KBM-7 (cell line): ENCODE results near the gene EDRF1.
"Not testable (repeated sequence)": the region's sequence is repeated elsewhere in the genome, so short reads cannot be mapped to it uniquely, and the experiment has no call there.

Experiments used
- DNase-seq: peaks from one replicate; pipeline ENCODE4 v3.0.0-alpha.2; 2015
- in situ Hi-C: fragments of 300-500 bp; cut with MboI; formaldehyde crosslinking; loops from 2 replicates; pipeline ENCODE4 v1.14.3; 2020; ENCODE audit warnings: low sequenced_read_pairs, low pct_unique_long_range_greater_than_20kb, mixed read lengths

Gene EDRF1

DNA sequence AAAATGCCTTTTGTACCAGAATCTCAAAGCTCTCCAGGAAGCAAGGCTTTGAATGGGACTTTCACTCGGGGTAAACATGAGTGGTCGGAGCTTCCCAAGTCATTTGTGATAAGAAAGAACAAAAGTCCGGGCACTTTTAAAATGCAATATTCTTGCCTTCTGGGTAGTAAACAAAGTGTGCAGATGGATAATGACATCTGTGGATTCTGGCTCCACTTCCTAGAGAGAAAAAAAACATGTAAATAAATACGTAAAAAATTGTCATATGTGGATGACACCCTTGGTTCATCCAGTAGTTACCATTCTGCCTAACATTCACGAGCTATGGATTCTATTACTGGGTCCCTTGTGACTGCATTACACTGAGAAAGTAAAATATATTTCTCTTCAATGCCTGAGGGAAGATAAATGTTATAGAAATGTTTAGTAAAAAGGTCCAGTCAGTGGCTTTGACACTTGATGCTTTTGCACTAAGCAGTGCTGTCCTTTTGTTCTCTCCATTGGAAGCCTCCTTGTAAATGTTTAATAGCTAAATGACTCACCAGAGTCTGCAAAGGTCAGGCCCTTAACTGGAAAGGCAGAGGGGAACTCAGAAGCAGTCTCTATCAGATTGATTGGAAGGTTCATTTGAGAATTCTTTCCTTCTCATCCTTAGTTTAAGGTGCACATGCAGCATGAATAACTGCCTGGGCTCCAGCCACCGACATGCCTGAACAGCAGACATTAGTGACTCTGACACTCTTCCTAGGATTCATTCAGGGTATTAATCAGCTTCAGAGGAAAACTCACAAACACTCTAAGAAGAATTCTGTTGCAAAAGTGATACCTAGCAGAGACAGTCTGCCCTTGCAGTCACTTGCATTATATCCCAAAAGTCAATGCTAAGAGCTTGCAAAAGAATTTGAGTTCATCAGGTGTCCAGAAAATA lies 11.7 kb upstream of the EDRF1 start:
- no peak for DNase-seq

DNA sequence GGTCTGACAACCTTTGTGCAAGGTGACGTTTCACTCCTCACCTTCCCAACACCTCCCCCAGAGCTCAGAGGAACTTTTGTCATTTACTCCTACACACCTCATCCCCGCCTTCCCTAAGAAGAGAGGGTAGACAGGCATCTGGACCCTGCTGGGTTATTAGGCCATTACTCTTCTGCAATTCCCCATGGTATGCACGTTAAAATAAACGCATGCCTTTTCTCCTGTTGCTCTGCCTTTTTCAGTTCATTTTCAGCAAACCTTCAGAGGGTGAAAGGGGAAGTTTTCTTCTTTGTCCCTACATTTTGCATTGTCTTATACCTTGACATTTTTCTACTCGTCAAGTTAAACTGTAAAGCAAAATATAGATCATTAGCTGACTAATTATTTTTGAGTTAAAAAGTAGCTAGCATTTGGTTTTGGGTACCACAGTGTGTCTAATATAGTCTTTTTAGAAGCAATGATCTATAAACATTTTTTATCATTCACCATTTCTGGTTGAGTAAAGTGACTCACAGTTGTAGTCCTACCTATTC lies 10.5 kb upstream of the EDRF1 start:
- in situ Hi-C loops = no loop called here
- no peak for DNase-seq

More for the DNA sequence above, 11.7 kb upstream of the EDRF1 start:
- in situ Hi-C loops = no loop called here

DNA sequence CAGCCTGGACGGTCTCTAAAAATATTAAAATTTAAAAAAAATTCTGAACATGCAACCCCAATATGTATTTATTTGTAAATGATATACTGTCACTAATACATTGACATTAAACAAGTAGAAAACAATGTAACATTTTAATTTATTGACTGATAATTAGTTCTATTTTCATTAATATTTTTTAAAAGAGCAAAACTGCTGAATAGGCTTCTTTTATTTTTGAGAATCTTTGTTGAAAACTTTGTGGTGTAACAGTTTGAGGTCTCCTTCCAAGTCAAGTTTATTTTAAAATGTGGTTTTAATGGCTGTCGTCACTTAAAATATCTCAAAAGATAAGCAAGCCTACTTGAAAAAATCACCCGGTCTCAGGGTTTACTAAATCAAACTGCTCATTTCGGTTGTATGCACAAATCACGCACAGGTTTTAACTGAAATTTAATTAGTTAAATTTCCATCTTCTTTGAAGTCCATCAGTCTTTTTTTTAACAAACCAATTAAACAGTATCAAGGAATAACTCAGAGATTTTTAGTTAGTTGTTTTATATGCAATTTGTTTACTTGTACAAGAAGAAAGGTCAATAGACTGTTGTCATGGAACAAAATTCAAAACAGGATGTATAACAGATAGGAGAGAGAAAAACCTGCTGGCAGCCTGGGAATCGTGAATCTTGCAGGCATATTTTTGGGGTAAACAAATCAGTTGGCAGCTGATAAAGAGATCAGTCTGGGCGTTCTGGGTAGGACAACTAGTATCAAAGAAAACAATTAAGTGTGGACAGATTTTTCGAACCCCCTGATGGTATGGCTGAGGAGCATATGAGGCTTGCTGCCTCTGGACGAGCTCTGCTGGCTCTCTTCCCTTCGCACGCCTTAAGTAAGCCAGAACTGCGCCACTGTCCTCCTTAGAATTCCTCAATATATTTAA lies 9.7 kb upstream of the EDRF1 start:
- DNase-seq = no peak
- in situ Hi-C loops = no loop called here

DNA sequence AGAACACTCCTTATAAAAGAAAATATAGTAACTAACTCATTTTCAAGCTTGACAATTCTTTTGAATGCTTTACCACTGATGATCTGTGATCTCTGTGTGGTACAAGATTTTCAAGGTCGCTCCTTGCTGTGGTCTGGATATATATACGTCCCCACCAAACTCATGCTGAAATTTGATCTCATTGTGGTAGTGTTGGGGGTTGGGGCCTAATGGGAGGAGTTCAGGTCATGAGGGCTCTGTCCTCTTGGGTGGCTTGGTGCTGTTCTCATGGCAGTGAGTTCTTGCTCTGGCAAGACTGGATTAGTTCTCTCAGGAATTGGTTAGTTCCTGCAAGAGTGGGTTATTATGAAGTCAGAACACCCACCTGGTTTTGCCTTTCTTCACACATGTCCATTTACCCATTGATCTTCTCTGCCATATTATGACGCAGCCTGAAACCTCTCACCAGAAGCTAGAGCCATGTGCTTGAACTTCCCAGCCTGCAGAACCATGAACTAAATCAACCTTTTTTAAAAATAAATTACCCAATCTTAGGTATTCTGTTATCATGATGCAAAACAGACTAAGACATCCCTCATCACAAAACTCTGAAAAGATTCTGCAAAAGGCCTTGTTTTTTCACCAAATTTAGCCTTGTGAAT lies 8.3 kb upstream of the EDRF1 start:
- in situ Hi-C loops = no loop called here
- no peak for DNase-seq

DNA sequence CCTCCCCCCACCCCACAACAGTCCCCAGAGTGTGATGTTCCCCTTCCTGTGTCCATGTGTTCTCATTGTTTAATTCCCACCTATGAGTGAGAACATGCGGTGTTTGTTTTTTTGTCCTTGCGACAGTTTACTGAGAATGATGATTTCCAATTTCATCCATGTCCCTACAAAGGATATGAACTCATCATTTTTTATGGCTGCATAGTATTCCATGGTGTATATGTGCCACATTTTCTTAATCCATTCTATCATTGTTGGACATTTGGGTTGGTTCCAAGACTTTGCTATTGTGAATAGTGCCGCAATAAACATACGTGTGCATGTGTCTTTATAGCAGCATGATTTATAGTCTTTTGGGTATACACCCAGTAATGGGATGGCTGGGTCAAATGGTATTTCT lies 4.8 kb upstream of the EDRF1 start:
- DNase-seq, in situ Hi-C loops: not testable (repeated sequence)

DNA sequence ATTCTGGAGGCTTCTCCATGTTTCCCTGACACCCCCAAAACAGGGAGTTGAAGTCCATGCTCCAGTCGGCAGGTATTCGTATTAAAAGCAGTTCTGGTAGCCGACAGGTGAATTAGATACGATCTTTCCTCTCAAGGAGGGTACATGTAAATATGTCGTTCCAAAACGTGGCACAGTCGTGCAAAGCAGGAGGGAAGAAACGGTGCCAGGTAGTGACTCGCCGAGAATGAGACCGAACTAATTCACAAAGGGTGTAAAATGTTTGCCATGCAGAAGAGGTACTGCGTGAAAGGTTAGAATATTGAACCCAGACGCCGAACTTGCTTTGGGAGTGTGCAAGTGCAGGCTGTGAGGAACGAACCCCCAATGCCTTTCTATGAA lies 483 bp downstream of the EDRF1 start:
- in situ Hi-C loops = no loop called here
- no peak for DNase-seq

DNA sequence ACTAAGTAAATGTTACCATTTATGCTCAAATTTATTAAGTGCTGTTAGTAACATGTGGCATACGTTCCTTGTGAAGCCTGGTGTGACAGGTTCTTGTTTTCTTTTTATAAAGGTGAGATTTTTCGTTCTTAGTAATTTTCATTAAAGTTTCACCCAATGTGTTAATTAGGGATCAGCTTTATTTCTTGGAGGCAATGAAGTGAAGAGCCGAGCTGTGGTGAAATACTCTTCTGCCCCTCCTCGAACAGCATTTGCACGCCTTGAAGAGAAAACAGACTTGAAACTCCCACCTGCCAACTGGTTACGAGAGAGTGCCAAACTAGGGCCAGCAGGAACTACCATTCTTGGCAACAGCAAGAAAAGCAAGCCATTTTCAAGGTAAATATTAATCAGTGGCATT lies 1.5 kb downstream of the EDRF1 start:
- no peak for DNase-seq
- in situ Hi-C loops = no loop called here

DNA sequence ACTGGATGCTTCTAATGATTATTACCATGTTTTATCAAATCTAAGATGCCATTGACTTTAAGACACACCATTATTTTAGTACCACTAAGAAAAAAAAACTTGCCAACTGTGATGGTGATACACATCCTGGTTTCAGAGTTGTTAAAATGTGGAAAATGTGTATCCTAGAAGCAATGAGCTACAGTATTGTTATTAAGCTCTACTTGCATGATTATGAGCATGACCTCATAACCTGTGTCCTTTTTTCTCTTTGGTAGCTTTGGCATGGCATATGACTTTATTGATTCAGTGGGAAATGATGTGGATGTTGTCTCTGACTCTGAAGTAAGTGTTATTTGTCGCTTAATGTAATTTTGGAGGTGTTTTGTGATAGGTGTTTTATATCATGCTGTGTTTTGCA lies 3.3 kb downstream of the EDRF1 start:
- in situ Hi-C loops = no loop called here
- DNase-seq = no peak

DNA sequence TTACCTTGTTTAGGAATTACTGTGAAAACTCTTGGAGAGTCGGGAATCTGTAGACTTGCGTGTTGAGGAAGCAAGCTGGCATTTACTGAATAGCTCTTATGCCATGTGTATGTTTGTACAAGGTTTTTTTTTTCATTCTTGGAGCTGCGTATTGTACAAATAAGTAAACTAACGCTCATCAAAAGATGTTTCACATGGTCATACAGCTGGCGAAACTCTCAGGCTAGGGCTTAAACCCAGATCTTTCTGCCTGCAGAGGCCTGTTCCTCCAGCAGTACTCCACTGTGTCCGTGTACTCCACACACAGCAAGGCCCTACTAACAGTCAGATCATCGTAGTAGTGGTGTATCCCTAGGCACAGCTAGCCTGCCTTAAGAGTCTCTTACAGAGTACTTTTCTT lies 7.4 kb downstream of the EDRF1 start:
- in situ Hi-C loops = no loop called here
- DNase-seq = no peak

DNA sequence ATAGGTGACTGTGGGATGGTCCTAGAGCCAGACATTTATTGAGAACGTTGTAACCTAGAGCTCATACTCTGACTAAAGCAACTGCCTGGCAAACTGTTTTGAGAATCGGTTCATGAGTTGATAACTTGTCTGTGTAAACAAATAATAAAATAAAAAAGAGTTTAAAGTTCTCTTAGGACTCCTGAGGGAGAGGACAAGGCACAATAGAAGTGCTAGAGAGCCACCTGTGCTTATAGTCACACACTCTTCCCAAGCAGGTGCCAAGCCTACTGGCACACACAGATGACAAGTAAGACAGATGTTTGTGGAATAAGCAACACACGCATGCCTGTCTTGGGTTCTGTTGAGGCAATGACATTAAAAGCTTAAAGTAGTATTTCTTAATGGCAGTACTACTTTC lies 7.9 kb downstream of the EDRF1 start:
- no peak for DNase-seq
- in situ Hi-C loops = no loop called here

DNA sequence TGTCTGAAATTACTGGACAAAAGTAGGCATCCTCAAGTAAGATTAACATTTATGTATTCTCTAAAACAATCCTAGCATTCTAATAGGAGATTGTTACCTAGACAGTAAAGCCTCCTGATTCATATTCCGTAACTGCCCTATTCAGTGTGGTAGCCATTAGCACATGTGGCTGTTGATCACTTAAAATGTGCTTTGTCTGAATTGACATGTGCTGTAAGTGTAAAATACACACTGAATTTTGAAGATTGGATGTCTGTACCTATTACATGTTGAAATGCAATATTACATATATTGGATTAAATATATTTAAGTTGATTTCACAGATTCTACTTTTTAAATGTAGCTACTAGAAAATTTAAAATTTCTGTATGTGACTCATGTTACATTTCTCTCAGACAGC lies 14.6 kb downstream of the EDRF1 start:
- no peak for DNase-seq
- in situ Hi-C loops = no loop called here

DNA sequence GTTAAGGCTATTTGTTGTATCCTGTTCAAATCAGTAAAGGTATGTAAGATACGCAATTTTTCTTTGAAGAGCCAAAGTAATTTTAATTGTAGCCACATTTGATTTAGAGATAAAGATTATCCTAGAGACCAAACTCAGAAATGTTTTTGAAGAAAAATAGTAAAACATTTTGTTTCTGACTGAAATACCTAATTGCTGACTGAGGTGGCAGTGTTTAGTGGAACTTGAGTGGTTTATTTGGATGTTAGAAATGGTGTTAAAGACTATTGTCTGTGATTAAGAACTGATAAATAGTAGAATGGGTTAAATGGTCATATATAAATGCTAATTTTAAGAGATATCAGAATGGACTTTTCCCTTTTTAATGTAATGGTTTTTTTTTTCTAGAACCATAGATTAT lies 15.3 kb downstream of the EDRF1 start:
- in situ Hi-C loops = no loop called here
- DNase-seq = no peak

DNA sequence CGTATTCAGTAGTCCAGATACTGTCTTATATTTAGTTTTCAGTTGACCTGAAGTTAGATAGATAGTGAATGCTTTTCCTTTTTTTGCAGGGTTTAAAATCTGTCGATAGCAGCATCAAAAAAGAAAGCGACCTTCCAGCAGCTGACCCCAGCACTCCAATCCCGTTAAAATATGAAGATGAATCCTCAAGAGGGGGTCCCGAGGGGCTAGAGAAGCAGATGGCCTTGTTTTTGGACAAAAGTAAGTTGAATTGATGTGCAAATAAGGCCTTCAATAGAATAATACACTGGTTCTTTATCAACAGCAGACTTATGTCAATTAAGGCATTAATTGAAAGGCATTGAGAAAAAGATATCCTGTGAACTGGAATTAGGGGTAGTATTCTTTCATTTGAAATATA lies 18.7 kb downstream of the EDRF1 start:
- in situ Hi-C loops = no loop called here
- no peak for DNase-seq

DNA sequence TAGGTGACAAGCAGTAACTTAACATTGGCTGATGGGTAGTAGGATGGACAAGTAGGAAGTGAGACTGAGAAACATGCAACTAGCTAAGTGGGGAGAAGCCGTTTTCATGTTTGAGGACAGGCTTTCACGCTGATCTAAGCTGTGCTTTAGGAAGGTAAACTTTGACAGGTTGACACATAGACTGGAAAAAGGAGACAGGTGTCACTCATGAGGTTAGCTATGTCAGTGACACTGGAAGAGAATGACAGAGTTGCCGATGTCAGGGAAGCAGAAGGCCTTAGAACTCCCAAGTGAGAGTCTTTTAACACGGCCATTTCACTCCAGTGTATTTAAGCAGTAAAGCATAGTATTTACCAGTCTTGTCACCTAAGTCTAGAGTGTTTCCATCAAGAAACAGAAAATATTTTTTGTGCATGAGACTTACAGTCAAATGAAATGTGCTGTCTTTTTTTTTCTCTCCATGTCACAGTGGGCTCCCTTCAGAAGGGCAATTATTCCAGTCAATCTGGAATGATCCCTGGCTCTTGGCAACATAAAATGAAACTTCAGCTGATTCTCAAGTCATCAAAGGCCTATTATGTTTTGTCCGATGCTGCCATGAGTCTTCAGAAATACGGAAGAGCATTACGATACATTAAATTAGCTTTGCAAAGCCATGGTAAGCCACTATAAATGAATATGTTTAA lies 20.6 kb downstream of the EDRF1 start:
- no peak for DNase-seq
- in situ Hi-C loops = no loop called here

DNA sequence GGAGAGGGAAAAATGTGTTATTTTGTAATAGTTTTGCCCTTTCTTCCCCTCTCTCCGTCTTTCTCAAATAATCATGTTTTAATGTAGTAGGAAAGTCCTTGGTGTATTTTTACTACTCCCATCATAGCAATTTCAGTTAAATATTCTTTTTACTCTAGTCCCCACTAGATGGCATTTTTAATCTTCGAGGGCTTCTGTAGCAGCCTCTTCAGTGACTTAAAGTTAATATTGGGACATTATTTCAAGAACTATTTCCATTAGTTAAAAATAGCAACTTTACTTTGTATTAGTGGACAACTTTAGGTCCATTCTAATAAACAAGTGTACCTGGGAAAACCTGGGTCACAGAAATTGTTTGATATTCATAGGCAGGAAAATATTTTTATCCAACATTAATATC lies 23.0 kb downstream of the EDRF1 start:
- no peak for DNase-seq
- in situ Hi-C loops = no loop called here

DNA sequence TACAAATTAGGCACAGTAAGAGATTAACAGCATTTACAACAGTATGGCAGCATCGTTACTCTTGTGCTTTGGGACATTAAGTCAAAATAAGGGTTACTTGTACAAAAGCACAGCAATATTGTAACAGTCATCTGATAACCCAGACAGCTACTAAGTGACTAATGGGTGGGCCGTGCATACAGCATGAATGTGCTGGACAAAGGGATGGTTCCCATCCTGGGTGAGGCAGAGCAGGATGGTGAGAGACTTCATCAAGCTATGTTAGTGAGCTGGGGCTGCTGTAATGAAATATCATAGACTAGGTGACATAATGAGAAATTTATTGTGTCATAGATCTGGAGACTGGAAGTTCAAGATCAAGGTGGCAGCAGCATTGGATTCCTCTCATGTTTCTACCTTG lies 25.4 kb downstream of the EDRF1 start:
- in situ Hi-C loops = no loop called here
- no peak for DNase-seq

DNA sequence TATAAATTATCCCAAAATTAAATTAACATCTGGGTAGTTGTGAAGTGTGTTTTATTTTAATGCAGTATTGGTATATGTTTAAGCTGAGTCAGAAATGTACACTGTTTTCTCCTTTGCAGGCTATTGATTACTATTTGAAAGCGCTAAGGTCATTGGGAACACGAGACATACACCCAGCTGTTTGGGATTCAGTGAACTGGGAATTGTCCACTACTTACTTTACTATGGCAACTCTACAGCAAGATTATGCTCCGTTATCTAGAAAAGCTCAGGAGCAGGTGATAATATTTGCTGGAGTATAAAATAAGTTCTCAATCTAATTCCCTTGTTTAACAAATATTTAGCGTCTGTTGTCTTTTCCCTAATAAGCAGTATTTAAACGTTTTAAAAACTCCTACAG lies 27.9 kb downstream of the EDRF1 start:
- in situ Hi-C loops = no loop called here
- no peak for DNase-seq

DNA sequence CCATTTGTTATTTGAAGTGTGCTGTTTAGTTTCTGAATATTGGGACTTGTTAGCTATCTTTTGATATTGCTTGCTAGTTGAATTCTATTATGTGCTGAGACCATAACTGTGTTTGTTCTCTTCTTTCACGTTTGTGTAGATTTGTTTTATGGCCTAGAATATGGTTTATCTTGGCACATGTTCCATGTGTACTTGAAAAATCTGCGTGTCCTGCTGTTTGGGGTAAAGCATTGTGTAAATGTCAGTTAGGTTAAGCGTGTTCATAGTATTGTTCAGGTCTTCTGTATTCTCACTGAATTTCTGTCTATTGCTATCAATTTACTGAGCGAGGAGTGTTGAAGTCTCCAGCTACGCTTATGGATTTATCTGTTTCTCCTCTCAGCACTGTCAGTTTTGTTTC lies 36.7 kb downstream of the EDRF1 start:
- in situ Hi-C loops = no loop called here
- no peak for DNase-seq

DNA sequence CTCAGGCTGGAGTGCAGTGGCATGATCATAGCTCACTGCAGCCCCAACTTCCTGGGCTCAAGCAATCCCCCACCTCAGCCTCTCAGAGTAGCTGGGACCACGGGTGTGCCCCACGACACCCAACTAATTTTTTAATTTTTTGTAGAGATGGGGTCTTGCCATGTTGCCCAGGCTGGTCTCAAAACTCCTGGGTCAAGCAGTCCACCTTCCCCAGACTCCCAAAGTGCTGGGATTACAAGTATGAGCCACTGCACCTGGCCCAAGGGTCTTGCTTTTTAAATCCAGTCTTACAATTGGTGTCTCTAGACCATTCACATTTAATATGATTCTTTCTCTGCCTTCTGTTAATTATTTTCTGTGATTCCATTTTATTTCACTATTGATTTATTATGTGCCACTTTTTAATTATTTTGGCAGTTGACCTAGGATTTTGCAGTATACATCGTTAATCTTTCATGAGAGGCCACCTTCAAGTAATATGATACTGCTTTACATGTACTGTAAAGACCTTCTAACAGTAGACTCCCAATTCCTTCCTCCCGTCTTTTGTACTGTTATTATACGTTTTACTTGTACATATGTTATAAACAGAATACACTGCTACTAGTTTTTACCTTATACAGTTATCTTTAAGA lies 37.5 kb downstream of the EDRF1 start:
- no peak for DNase-seq
- in situ Hi-C loops = no loop called here
